T-helper 22 cell (primary cell): Measurements from ENCODE around the gene GPER1.

Experiments
- DNase-seq: peaks from one replicate; pipeline ENCODE4 v3.0.0-alpha.2; 2020; ENCODE audit warnings: low read depth

Gene GPER1

DNA sequence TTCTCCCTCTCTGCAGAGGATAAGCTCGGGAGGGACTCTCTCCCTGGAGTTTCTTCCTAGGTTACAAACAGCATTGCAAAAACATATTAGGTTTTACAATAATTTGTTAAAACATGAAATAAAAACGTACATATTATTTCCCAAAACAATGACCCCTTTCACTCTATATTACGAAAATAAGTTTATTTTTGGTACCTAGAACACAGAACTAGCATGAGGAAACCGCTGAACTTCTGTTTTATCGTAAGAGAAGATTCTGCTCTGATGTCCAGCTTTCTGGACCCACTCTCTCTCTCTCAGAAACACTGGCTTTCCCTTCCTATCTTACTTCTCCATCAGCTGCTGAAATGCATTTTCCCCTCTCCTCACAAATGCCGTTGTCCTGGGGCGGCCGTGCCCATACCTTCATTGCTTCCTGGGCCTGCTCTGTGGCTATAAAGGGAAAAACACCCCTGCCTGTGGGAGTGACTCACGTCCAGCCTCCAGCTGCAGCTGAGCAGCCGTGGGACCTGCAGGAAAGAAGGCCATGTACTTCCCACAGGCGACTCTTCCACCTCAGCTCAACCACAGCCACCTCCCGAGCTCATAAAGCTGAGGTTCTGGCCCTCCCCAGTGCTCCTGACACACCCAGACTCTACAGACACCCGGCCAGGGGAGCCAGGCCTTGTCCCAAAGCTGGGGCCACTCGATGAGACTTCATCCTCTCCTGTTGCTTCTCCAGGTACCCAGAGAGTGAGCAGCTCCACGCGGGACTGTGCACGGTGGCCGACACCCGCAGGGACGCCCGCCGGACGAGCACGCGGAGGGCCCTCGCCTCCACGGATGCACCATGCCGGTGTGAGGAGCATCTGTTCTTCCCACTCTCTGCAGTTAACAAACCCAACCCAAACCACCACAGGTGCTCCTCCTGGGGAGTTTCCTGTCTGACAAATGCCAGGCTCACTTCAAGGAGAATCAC lies 3.1 kb downstream of the GPER1 start:
- no peak for DNase-seq

DNA sequence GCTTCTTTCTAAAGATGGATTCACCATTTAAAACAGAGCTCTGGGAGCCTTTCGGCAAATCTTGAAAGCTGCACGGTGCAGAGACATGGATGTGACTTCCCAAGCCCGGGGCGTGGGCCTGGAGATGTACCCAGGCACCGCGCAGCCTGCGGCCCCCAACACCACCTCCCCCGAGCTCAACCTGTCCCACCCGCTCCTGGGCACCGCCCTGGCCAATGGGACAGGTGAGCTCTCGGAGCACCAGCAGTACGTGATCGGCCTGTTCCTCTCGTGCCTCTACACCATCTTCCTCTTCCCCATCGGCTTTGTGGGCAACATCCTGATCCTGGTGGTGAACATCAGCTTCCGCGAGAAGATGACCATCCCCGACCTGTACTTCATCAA lies 3.7 kb downstream of the GPER1 start:
- no peak for DNase-seq

DNA sequence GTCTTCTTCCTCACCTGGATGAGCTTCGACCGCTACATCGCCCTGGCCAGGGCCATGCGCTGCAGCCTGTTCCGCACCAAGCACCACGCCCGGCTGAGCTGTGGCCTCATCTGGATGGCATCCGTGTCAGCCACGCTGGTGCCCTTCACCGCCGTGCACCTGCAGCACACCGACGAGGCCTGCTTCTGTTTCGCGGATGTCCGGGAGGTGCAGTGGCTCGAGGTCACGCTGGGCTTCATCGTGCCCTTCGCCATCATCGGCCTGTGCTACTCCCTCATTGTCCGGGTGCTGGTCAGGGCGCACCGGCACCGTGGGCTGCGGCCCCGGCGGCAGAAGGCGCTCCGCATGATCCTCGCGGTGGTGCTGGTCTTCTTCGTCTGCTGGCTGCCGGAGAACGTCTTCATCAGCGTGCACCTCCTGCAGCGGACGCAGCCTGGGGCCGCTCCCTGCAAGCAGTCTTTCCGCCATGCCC lies 4.3 kb downstream of the GPER1 start:
- DNase-seq, result no peak

DNA sequence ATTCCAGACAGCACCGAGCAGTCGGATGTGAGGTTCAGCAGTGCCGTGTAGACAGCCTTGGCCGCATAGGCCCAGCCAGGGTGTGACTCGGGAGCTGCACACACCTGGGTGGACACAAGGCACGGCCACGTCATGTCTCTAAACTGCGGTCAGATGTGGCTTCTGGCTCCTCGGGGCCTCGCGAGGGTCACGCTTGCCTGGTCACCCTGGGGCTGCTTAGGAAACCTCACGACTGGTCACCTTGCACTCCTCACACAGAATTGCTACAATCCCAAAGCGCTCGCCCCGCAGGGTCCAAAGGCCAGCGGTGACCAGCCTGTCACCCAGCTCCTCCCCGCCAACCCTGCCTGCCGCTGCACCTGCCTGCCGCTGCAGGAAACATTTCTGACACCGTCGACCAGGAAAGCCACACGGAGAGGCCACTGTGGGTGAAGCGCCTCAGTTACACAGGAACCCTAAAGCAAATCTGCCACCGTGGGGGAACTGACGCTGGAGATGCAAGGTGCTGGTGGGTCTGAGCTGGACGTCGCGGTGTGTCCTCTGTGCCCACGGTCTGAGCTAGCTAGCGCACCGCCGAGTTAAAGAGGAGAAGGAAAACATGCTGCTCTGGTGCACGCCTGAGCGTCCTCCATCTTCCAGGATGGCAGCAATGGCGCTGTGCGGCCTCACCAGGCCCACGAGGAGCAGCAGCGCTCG lies 5.0 kb downstream of the GPER1 start:
- DNase-seq, result no peak

DNA sequence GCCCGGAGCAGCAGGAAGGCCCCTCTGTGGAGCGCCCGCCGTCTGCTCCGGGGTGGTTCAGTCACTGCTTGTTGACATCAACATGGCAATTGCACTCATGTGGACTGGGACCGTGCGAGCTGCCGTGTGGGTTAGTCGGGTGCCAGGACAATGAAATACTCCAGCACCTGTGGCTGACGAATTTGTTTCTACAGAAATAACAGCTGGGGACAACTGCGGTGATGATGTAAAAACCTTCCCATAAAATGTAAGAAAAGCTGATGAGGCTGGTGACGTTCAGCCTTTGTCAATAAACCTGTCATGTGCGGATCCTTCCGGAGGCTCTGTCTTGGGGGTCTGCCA lies 5.6 kb downstream of the GPER1 start:
- no peak for DNase-seq

DNA sequence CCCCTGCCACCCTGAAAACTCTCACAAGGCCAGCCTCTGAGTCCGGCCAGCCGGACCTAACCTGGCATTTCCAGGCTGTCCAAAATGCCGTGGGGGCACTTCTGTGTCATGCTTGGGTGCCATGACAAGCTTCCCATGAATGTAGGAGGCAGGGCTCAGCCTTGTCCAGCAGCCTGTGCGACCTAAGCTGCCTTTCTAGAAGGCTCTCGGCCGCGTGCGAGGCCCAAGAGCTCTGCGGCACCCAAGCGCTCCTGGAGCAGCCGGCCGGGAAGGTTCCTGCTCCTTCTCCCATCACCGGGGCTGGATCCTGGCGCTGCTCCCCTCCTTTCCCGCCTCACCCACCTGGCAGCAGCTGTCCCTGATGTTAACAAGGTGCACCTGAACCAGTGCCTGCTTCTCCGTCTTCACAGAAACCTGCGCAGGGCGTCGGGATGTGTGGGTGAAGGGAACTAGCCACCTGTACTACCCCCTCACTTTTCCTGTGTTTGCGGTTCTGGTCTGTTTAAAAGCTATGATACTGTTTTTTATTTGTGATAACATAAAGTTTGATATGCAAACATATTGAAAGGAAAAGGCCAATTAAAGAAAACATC lies 6.1 kb downstream of the GPER1 start:
- no peak for DNase-seq

DNA sequence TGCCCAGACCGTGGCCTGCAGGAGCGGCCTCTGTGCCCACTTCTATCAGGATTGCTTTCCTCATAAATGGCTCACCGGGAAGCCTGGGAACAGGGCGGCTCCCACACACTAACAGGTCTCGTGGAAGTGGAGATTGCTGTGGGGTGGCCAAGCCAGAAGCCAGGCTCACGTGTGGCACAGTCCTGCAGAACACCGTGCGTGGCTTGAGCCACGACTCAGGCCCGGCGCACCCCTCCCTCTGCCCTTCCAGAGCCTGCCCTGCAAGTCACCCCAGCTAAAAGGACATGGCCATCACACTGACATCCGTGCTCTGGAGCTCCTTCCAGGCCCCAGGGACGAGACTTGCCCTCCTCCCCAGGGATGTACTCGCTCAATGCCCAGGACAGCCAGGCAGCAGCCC lies 7.0 kb downstream of the GPER1 start:
- no peak for DNase-seq

DNA sequence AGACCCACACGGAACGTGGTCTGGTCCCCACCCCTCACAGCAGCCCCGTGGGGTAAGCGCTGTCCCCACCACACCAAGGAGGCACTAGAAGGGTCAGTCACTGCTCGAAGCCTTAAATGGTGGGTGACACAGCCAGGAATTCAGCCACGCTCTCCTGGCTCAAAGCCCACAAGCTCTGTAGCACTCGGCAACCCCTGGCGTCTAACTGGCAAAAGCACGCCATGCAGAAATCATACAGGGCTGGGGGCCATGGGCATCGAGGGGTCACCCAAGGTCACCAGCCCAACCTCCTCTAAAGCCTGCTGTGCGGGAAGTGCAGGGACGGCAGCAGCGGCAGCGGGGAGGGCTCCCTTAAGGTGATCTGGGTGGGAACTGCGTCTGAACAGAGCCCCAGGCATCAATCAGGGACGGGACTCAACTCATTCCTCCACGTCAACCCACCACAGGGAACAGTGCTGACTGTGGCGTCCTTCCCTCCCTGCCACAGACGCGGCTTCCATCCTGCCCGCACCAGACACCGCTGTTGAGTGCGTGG lies 7.8 kb downstream of the GPER1 start:
- DNase-seq, result no peak

DNA sequence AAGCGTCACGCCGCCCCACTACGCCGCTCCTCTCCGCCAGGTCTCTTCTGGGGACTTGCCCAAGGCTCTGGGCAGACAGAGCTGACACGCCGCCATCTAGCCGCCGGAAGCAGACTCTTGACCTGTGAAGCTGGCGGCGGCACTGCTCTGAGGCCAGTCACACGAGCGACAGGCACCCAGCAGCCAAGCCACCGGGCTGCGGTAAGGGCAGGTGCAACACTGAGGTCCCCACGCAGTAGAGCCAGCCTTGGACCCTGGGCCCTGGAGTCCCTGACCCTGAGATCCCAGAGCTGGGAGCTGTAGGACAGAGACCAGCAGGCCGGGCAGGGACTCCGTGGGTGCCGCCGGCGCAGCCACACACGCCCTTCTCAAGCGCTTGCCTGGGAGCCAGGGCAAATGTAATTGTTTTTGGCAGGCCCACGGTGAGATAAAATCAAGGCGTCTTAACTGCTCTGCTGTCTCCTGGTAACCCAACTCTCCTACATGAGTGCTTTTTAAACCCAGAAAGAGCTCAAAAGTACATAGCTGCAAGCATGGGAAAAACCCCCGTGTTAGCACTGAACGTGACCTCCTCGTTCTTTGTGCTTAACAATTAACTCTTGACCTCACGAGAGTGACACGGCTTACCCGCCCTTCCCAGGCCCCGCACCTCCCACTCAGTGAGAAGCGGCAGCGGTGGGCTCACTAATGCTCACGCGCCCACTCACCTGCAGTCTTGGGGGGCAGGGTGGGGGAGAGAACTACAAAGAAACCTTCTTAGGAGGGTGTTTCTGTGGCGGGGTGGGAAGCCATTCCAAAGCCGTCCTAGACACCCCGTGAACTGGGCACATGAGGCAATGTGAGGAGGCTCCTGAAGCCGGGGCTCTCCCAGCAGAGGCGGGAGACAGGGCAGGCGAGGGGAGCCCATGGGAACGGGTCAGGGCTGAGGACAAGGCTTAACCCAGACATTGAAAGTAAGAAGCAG lies 8.5 kb downstream of the GPER1 start:
- DNase-seq, result no peak

DNA sequence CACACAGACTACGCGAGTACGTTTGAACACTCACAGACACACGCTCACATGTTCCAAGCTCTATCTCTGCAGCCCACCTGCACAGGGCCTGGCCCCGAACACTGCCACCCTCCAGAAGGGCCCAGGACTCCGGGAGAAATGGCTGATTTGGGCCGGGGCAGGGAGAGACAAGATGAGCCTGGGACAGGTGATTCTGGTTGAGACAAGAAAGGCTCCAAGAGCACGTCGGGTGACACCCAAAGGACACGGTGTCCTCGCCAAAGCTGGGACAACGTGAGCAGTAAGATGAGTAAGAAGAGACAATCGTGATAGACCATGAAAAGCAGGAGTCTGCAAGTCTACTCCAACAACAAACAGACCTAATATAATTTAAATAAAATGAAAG lies 9.2 kb downstream of the GPER1 start:
- no peak for DNase-seq

DNA sequence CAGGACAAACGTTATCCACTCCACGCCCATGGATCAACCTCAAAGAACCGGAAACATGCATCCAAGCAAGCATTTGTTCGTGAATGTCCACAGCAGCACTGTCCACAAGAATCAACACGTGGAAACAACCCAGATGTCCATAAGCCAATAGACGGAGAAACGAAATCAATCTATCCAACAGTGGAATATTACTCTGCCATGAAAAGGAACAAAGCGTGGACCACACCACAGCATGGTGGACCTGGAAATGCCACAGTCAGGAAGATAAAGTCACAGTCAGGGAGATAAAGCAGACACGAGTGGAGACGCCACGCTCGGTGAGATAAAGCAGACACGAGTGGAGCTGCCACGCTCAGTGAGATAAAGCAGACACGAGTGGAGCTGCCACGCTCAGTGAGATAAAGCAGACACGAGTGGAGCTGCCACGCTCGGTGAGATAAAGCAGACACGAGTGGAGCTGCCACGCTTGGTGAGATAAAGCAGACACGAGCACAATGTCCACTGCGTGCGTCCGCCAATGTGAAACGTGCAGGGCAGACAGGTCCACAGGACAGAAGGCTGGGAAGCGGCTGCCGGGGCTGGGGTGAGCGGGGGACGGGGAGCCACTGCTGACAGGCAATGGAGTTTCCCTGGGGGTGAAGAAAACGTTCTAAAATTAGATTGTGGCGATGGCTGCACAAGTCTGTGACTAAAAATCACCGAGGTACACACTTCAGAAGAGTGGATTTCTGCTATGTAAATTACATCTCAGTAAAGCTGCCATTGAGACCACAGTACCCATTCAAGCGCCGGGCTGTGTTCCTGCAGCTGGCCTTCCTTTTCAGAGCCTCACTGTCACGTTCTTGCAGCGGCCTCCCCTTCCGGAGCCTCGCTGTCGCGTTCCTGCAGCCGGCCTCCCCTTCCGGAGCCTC lies 10.6 kb downstream of the GPER1 start:
- DNase-seq, result no peak

DNA sequence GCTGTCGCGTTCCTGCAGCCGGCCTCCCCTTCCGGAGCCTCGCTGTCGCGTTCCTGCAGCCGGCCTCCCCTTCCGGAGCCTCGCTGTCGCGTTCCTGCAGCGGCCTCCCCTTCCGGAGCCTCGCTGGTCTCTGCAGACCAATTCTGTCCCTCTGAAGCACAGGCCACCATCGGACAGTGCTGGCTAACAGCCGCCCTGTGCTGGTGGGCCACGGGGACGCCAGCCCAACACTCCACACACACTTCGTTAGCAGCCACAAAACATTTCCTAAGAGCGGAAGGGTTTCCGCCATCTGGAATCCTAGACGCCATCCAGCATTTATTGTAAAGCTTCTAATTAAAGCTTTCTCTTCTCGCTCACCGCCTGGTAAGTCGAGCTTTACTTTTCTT lies 11.2 kb downstream of the GPER1 start:
- no peak for DNase-seq

DNA sequence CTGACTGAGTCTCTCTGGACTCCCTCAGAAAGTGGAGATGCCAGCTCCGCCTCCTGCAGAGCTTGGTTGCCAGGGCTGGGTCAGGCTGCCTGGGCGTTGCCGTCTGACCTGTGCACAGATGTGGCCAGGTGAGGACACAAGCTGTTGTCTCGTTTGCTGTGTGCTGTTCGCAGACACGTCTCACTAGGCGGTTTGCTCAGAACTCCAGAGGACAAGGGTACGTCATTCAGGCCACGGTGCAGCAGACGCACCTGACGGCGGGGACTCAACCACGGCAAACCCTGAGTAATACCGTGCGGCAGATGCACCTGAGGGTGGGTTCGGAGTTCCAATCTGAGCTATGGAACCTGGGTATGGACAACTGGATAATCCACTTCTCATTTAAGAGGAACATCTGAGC lies 11.7 kb downstream of the GPER1 start:
- DNase-seq, result no peak

DNA sequence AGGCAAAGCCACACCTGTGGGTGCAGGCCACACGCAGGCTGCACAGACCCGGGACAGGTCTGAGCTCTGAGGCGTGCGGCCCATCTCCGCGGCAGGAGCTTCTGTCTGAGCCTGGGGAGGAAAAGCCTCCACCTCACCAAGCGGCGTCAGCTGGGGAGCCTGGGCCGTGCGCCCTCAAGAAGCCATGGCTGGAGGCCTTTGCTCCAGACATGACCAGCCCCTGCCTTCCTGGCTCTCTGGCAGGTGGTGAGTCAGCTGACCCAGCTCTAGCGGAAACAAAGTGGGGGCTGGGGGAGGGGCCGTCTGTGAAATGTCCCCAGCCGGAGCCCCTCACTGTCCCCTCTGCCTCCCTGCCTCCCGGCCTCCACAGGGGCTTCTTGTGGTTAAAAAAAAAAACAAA lies 12.5 kb downstream of the GPER1 start:
- no peak for DNase-seq

DNA sequence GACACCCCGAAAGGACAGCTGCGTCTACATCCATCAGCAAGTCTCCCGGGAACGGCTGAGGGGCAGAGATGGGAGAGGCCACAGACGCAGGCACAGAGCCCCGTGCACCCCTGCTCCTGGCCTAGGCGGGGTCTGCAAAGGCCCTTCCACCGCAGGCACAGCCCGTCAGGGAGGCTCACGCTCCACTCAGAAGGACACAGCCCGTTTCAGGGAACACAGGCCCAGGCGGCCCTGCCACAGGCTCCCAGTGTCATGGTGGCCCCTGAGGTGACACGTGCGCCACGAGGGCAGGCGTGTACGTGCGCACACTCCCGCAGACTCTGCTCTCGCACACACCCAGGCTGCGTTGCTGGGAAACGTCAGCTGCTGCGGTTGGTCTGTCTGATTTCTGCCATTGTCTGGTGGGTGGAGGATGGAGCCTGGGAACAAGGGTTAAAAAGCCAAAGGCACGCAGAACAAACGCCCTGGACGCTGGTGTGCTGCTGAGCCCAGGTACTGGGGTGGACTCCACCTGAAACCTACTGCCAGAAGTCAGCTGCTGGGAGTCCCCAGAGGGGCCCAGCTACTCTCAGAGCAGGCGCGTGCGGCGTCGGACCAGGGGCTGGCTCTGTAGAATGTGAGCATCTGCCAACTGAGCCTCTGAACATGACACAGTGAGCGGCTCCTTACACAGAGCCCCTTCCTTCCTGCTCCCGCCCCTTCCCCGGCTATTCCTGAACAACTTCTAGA lies 13.1 kb downstream of the GPER1 start:
- DNase-seq, result no peak

DNA sequence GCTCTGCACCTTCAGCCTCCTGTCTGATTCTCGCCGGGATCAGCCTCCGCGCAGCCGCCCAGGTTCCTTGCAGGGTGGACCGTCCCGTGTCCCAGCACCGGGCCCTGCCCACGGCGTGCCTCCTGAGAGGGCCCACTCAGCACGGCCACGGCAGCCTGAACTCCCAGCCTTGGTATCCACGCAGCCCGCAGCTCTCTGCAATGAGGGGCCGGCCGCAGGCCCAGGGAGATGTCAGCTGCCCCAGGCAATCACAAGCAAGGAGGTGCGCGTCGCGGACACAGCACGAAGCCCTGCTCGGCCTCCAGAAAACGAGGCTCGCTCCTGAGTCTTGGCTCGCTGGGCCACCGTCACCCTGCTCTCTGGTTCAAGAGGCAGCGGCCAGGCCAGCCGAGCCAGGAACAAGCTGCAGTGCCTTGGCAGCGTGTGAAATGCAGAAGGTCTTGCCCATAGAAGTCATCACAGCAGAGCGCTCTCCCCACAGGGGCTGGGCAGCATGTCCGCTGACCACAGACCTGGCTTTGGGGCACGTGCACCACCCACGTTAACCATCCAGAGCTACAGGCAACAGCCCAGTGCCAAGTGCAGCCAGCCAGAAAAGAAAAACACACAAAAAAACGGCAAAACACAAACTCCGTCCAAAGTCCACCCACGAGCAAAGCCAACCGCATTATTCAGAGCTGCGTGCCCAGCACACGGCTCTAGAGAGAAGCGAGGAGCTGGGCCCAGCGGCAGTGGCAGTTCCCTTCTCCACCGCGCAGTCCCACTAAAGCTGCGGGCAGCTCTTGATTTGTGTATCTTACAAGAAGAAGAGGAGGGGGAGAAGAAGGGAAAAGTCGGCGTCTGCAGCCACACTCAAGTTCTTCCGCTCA lies 13.9 kb downstream of the GPER1 start:
- DNase-seq, result no peak

DNA sequence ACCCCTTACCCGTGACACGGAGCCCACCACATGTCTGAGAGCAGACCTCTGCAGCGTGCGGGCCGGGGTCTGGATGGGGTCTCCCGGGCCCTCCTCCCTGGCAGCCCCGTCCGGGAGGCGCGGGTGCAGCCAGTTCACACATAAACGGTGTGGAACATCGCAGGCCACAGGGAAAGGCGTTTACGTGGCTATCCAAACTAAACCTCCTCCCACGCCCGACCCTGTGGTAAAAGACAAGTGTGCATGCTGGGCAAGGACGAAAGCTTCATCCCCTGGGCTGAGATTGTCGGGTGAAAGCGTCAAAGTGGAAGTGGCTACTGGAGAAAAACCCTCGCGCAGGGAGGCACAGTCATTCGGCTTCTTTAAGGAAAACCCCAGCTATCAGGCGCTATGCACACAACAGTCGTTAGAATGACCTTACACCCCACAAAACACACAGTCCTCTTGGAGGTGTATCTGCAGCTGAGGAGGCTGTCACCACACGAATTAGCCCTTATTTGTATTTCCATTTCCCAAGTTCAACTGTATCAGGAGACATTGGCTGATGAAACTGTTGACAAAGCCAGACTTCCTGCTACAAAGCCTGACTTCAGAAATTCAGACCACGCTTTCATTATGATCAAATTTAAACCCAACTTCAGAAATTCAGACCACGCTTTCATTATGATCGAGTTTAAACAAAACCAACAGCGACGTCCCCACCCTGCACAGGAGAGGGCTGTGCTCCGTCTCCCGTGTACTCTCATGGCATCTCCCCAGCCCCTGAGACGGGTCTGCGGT lies 15.3 kb downstream of the GPER1 start:
- DNase-seq, result no peak
